ENCODE measurements around the gene NME7. TPM values are rescaled to one million over a fixed set of nuclear protein-coding genes. Genes with fewer than 3 reads are reported as not detected.
A peak's percentile ranks its signal among the peaks of the same experiment; 100 is the strongest.

Gene NME7
- total and polyA plus RNA-seq, 2 experiments from 2014 or later: 22.3 to 35.3 TPM

DNA sequence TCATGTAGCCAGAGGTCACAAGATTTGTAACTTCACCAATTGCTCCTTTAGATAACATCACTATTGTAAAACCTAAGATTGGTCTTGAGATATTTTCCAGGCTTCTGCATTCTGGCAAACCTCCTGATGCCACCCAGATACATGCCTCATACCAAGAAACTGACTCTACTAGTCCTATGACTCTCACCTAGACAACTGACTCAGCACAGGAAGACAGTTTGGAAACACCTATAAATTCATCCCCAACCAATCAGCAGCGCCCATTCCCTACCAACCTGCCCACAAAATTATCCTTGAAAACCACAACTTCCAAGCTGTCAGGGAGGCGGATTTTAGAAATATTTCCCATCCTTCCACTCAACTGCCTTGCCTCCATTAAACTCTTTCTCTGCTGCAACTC lies 2.6 kb downstream of the NME7 start:
- peak; percentile 16 for DNase-seq
- H3K9me2 ChIP-seq (ENCODE audit: insufficient read depth): no peaks in the 10 kb centered on the region
- no peaks in the 10 kb centered on the region for H3K27me3 ChIP-seq (replicated peaks; ENCODE audit: insufficient read depth)
- peaks cover 85% of the 10 kb centered on the region for H3K79me2 ChIP-seq (ENCODE audit: insufficient read depth)
- H3K36me3 ChIP-seq (ENCODE audit: low read depth): peaks cover 5% of the 10 kb centered on the region; the same call in 1 of the 2 replicates
- no peaks in the 10 kb centered on the region for H3K9me3 ChIP-seq (ENCODE audit: low read depth)
- H3K9ac ChIP-seq: no peak overlapping the region
- H2AFZ ChIP-seq: no peak overlapping the region
- no peaks in the 10 kb centered on the region for H4K20me1 ChIP-seq (ENCODE audit: insufficient read depth)
- WGBS, 2 experiments (ENCODE audit: low coverage in 1 of 2, low lambda C conversion rate in 2 of 2, missing lambda C conversion rate in 2 of 2): 90 to 92% methylated on average over 2 of the region's 2 CpGs
- H3K27ac ChIP-seq: no peak overlapping the region
- TF ChIP-seq EZH2 (IDR thresholded peaks at IDR 0.05; ENCODE audit: insufficient read depth, poor library complexity, severe bottlenecking) (no peak), EZH2phosphoT487 (IDR thresholded peaks at IDR 0.05; ENCODE audit: insufficient read depth, low read depth) (no peak)
- H3K4me1 ChIP-seq (ENCODE audit: insufficient read depth): peaks cover 28% of the 10 kb centered on the region
- H3K4me3 ChIP-seq: no peak overlapping the region
- peaks cover 17% of the 10 kb centered on the region for H3F3A ChIP-seq (ENCODE audit: insufficient read depth)
- H3K4me2 ChIP-seq (ENCODE audit: unreplicated experiment): no peak overlapping the region
- in situ Hi-C loops (cut with MboI): loop anchor here (25.0 kb wide), 1 partner anchor 928 kb away; no protein-coding TSS in a partner anchor

DNA sequence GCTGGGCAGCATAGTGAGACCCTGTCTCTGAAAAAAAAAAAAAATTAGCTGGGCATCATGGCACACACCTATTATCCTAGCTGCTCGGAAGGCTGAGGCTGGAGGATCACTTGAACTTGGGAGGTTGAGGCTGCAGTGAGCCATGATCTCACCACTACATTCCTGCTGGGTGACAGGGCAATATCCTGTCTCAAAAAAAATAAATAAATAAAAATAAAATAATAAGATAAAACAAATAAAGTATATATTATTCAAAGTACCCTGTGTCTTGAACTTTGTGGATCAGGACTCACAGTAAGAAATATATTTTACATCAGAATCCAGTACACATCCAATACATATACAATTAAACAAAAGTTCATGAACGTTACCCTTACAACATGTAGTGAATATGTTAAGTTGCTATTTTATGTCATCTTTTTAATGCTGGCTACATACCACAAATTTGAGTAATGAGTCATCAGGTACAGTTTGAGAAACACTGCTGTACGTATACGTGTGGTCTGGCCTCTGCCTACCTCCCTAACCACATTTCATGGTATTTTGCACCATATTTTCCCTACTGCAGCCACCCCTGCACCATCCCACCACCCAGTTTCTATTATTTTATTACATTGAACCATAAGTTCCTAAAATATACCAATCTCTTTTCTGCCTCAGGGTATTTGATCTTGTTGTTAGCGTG lies 4.4 kb downstream of the NME7 start:
- 27 to 33% methylated on average over 5 of the region's 5 CpGs for WGBS, 2 experiments (ENCODE audit: low coverage in 1 of 2, low lambda C conversion rate in 2 of 2, missing lambda C conversion rate in 2 of 2)
- Histone ChIP-seq H3K9me3 (ENCODE audit: low read depth) (no peaks in the 10 kb centered on the region), H4K20me1 (ENCODE audit: insufficient read depth) (no peaks in the 10 kb centered on the region), H2AFZ (no peak overlapping the region), H3K9me2 (ENCODE audit: insufficient read depth) (no peaks in the 10 kb centered on the region), H3K4me2 (ENCODE audit: unreplicated experiment) (peak overlapping the region; percentile 43), H3K79me2 (ENCODE audit: insufficient read depth) (peaks cover 83% of the 10 kb centered on the region), H3K9ac (peak overlapping the region; percentile 25; the same call in 1 of the 2 replicates), H3K27me3 (replicated peaks; ENCODE audit: insufficient read depth) (no peaks in the 10 kb centered on the region), H3K4me1 (ENCODE audit: insufficient read depth) (peaks cover 21% of the 10 kb centered on the region), H3K4me3 (no peak overlapping the region), H3K36me3 (ENCODE audit: low read depth) (no peaks in the 10 kb centered on the region), H3F3A (ENCODE audit: insufficient read depth) (peaks cover 17% of the 10 kb centered on the region), H3K27ac (peak overlapping the region; percentile 69)
- in situ Hi-C loops (cut with MboI): loop anchor here (25.0 kb wide), 1 partner anchor 926 kb away; no protein-coding TSS in a partner anchor
- TF ChIP-seq EZH2 (IDR thresholded peaks at IDR 0.05; ENCODE audit: insufficient read depth, poor library complexity, severe bottlenecking): no peak
- no peak for TF ChIP-seq EZH2phosphoT487 (IDR thresholded peaks at IDR 0.05; ENCODE audit: insufficient read depth, low read depth)
- DNase-seq: peak; percentile 84

DNA sequence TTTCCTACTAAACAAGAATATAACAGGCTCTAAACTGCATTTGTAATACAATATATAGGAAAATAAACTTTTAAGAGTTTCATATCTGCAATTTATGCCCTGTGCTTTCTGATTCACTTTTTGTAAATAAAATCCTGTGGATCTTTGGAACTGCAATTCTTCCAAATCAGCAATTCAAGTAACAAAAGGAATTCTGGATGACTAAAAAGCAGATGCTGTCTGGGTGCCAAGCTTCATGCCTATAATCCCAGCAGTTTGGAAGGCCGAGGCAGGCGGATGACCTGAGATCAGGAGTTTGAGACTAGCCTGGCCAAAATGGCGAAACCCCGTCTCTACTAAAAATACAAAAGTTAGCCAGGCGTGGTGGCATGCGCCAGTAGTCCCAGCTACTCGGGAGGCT lies 6.3 kb downstream of the NME7 start:
- H3K9ac ChIP-seq: no peak overlapping the region
- no peak overlapping the region for H3K27ac ChIP-seq
- H3K9me3 ChIP-seq (ENCODE audit: low read depth): no peaks in the 10 kb centered on the region
- H3K79me2 ChIP-seq (ENCODE audit: insufficient read depth): peaks cover 69% of the 10 kb centered on the region
- H3K4me3 ChIP-seq: no peak overlapping the region
- peaks cover 14% of the 10 kb centered on the region for H3K4me1 ChIP-seq (ENCODE audit: insufficient read depth)
- H3F3A ChIP-seq (ENCODE audit: insufficient read depth): peaks cover 17% of the 10 kb centered on the region
- in situ Hi-C loops (cut with MboI): loop anchor here (25.0 kb wide), 1 partner anchor 924 kb away; no protein-coding TSS in a partner anchor
- TF ChIP-seq EZH2 (IDR thresholded peaks at IDR 0.05; ENCODE audit: insufficient read depth, poor library complexity, severe bottlenecking) (no peak), EZH2phosphoT487 (IDR thresholded peaks at IDR 0.05; ENCODE audit: insufficient read depth, low read depth) (no peak)
- no peaks in the 10 kb centered on the region for H3K27me3 ChIP-seq (replicated peaks; ENCODE audit: insufficient read depth)
- no peaks in the 10 kb centered on the region for H4K20me1 ChIP-seq (ENCODE audit: insufficient read depth)
- H3K36me3 ChIP-seq (ENCODE audit: low read depth): no peaks in the 10 kb centered on the region
- peak; percentile 3 for DNase-seq
- no peak overlapping the region for H2AFZ ChIP-seq
- no peaks in the 10 kb centered on the region for H3K9me2 ChIP-seq (ENCODE audit: insufficient read depth)
- WGBS, 2 experiments (ENCODE audit: low coverage in 1 of 2, low lambda C conversion rate in 2 of 2, missing lambda C conversion rate in 2 of 2): 95 to 96% methylated on average over 7 of the region's 7 CpGs
- no peak overlapping the region for H3K4me2 ChIP-seq (ENCODE audit: unreplicated experiment)

DNA sequence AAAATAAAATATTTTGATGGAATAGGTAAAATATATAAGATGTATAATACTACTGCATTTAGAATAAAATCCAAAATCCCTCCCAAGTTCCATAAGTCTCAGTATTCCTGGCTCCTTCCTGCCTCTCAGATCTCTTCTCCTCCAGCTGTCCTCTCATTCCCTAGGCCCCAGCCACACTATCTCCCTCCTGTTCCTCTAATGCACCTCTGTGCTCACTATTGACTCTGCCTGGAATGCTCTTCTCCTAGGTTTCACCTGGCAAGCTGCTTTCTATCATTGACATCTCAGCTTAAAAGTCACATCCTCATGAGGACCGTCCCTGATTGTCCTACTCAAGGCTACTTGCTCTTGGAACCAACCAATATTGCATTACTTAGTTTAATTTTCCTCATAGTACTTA lies 7.2 kb downstream of the NME7 start:
- Histone ChIP-seq H3K4me2 (ENCODE audit: unreplicated experiment) (no peak overlapping the region), H3K9ac (no peak overlapping the region), H3K79me2 (ENCODE audit: insufficient read depth) (peaks cover 64% of the 10 kb centered on the region), H3K9me2 (ENCODE audit: insufficient read depth) (no peaks in the 10 kb centered on the region), H3K27ac (no peak overlapping the region), H4K20me1 (ENCODE audit: insufficient read depth) (no peaks in the 10 kb centered on the region), H3F3A (ENCODE audit: insufficient read depth) (peaks cover 17% of the 10 kb centered on the region), H3K4me3 (no peak overlapping the region), H3K36me3 (ENCODE audit: low read depth) (no peaks in the 10 kb centered on the region), H3K4me1 (ENCODE audit: insufficient read depth) (peaks cover 14% of the 10 kb centered on the region), H3K27me3 (replicated peaks; ENCODE audit: insufficient read depth) (no peaks in the 10 kb centered on the region), H3K9me3 (ENCODE audit: low read depth) (no peaks in the 10 kb centered on the region), H2AFZ (no peak overlapping the region)
- DNase-seq: no peak
- 100% methylated on average over 1 of the region's 1 CpG for WGBS, 2 experiments (ENCODE audit: low coverage in 1 of 2, low lambda C conversion rate in 2 of 2, missing lambda C conversion rate in 2 of 2)
- in situ Hi-C loops (cut with MboI): loop anchor here (25.0 kb wide), 1 partner anchor 923 kb away; no protein-coding TSS in a partner anchor
- TF ChIP-seq EZH2phosphoT487 (IDR thresholded peaks at IDR 0.05; ENCODE audit: insufficient read depth, low read depth): no peak
- no peak for TF ChIP-seq EZH2 (IDR thresholded peaks at IDR 0.05; ENCODE audit: insufficient read depth, poor library complexity, severe bottlenecking)
